ENCODE results near the gene WRAP73.

The WRAP73 gene

DNA sequence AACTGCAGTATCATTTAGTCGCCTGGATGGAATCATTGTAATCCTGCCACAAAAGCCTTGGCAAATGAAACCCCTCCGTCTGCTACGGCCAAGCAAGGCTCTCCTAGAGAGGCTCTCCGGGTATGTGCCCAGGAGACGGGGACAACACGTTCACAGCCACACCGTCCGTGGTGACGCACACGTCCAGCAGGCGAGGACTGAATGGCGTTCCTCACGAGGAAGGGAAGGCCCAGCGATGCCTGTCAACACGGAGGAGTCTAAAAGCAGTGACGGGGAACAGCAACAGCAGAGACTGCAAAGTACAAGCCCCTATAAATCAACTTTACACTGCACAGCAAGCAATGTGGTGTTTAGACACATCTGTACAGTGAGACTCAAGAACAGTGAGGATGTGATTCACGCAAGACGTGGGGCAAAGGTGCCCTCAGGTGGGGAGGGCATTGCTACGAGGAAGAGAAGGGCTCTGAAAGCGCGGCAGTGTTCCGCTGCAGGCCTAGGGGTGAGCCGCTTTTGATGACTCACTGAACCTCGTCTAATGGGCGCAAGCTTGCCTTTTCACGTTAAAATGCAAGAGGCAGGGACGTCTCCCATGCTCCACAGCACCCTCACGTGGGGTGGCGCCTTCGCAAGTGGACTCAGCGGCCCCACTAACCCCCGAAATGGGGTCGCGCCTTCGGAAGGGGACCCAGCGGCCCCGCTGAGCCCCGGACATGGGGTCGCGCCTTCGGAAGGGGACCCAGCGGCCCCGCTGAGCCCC, 6.8 kb downstream of the WRAP73 start:
- H2AK5ac ChIP-seq (ENCODE audit: low read length, severe bottlenecking): no peak overlapping the region
- no peak overlapping the region for H3K14ac ChIP-seq (ENCODE audit: low read length in 2 of 2)
- peaks cover 57 to 67% of the 10 kb centered on the region in 2 experiments for H3K36me3 ChIP-seq (ENCODE audit: control insufficient read depth in 1 of 2, insufficient read depth in 2 of 2, low read depth in 1 of 2, low read length in 2 of 2)
- H3K23ac ChIP-seq (ENCODE audit: low read length in 2 of 2): no peak overlapping the region
- DNase-seq: no peak
- no peak overlapping the region for H3K4me3 ChIP-seq (ENCODE audit: insufficient read depth in 1 of 2, low read depth in 1 of 2, low read length in 2 of 2)
- no peak overlapping the region for H3K4ac ChIP-seq (ENCODE audit: low read depth in 1 of 2, low read length in 2 of 2)
- H3K9me3 ChIP-seq (ENCODE audit: control insufficient read depth, low read length): no peaks in the 10 kb centered on the region
- no peak overlapping the region for H2BK5ac ChIP-seq (ENCODE audit: low read depth, low read length, poor library complexity, severe bottlenecking)
- no peaks in the 10 kb centered on the region for H3K4me1 ChIP-seq (ENCODE audit: control insufficient read depth, insufficient read depth, low read depth, low read length)
- H2BK15ac ChIP-seq (ENCODE audit: low read depth, poor library complexity, severe bottlenecking): no peak overlapping the region
- H4K91ac ChIP-seq (ENCODE audit: low read length): no peak overlapping the region
- no peak overlapping the region for H3K9ac ChIP-seq (ENCODE audit: low read length)
- H3K79me1 ChIP-seq (replicated peaks; ENCODE audit: low read length, poor library complexity, severe bottlenecking): peaks cover 12% of the 10 kb centered on the region
- H4K8ac ChIP-seq (ENCODE audit: low read length): no peak overlapping the region
- H3K18ac ChIP-seq (ENCODE audit: low read depth in 1 of 2, low read length in 2 of 2): no peak overlapping the region
- no peaks in the 10 kb centered on the region for H3K27me3 ChIP-seq (ENCODE audit: control insufficient read depth in 1 of 2, insufficient read depth in 1 of 2, low read length in 2 of 2)
- H2AFZ ChIP-seq (ENCODE audit: low read depth, low read length): no peak overlapping the region
- H3K4me2 ChIP-seq (ENCODE audit: low read length, poor library complexity, severe bottlenecking): no peak overlapping the region
- no peak overlapping the region for H3K27ac ChIP-seq (ENCODE audit: low read length, poor library complexity, severe bottlenecking)
- WGBS: 93% methylated on average over 22 of the region's 43 CpGs
- H2BK120ac ChIP-seq (ENCODE audit: low read depth, low read length): no peak overlapping the region
- H2BK12ac ChIP-seq (ENCODE audit: low read length in 2 of 2): no peak overlapping the region

DNA sequence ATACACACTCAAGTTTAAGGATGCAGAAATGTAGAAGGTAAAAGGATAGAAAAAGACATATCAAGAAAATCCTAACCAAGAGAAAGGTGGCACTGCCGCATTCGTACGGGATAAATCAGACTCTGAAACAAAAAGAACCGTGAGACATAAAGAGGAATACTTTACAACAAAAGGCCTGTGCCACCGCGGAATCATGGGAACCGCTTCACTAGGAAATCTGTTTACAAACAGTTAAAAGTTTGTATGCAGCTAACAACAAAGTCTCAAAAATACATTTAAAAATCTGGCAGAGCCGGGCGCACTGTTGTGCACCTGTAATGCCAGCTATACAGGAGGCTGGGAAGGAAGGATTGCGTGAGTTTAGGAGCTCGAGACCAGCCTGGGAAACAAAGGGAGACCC, 8.1 kb downstream of the WRAP73 start:
- no peaks in the 10 kb centered on the region for H3K9me3 ChIP-seq (ENCODE audit: control insufficient read depth, low read length)
- H3K27me3 ChIP-seq (ENCODE audit: control insufficient read depth in 1 of 2, insufficient read depth in 1 of 2, low read length in 2 of 2): no peaks in the 10 kb centered on the region
- no peak overlapping the region for H3K4me2 ChIP-seq (ENCODE audit: low read length, poor library complexity, severe bottlenecking)
- no peak overlapping the region for H2AFZ ChIP-seq (ENCODE audit: low read depth, low read length)
- no peak overlapping the region for H2BK120ac ChIP-seq (ENCODE audit: low read depth, low read length)
- DNase-seq: no peak
- H4K8ac ChIP-seq (ENCODE audit: low read length): no peak overlapping the region
- no peak overlapping the region for H3K27ac ChIP-seq (ENCODE audit: low read length, poor library complexity, severe bottlenecking)
- H3K36me3 ChIP-seq (ENCODE audit: control insufficient read depth in 1 of 2, insufficient read depth in 2 of 2, low read depth in 1 of 2, low read length in 2 of 2): peaks cover 63 to 74% of the 10 kb centered on the region in 2 experiments
- no peak overlapping the region for H2BK15ac ChIP-seq (ENCODE audit: low read depth, poor library complexity, severe bottlenecking)
- H4K91ac ChIP-seq (ENCODE audit: low read length): no peak overlapping the region
- no peak overlapping the region for H2BK12ac ChIP-seq (ENCODE audit: low read length in 2 of 2)
- no peak overlapping the region for H3K4me3 ChIP-seq (ENCODE audit: insufficient read depth in 1 of 2, low read depth in 1 of 2, low read length in 2 of 2)
- no peak overlapping the region for H3K4ac ChIP-seq (ENCODE audit: low read depth in 1 of 2, low read length in 2 of 2)
- H2AK5ac ChIP-seq (ENCODE audit: low read length, severe bottlenecking): no peak overlapping the region
- H3K14ac ChIP-seq (ENCODE audit: low read length in 2 of 2): no peak overlapping the region
- WGBS: over 99% methylated on average over 8 of the region's 11 CpGs
- H2BK5ac ChIP-seq (ENCODE audit: low read depth, low read length, poor library complexity, severe bottlenecking): no peak overlapping the region
- H3K4me1 ChIP-seq (ENCODE audit: control insufficient read depth, insufficient read depth, low read depth, low read length): no peaks in the 10 kb centered on the region
- H3K9ac ChIP-seq (ENCODE audit: low read length): no peak overlapping the region
- H3K23ac ChIP-seq (ENCODE audit: low read length in 2 of 2): no peak overlapping the region
- no peak overlapping the region for H3K18ac ChIP-seq (ENCODE audit: low read depth in 1 of 2, low read length in 2 of 2)
- H3K79me1 ChIP-seq (replicated peaks; ENCODE audit: low read length, poor library complexity, severe bottlenecking): peaks cover 12% of the 10 kb centered on the region

- Histone ChIP-seq H3K27me3 (ENCODE audit: control insufficient read depth in 1 of 2, insufficient read depth in 1 of 2, low read length in 2 of 2) (no peaks in the 10 kb centered on the region), H3K4me1 (ENCODE audit: control insufficient read depth, insufficient read depth, low read depth, low read length) (peaks cover 1% of the 10 kb centered on the region), H3K36me3 (ENCODE audit: control insufficient read depth in 1 of 2, insufficient read depth in 2 of 2, low read depth in 1 of 2, low read length in 2 of 2) (peaks cover 63 to 75% of the 10 kb centered on the region in 2 experiments), H2AFZ (ENCODE audit: low read depth, low read length) (no peak overlapping the region), H3K14ac (ENCODE audit: low read length in 2 of 2) (no peak overlapping the region), H3K4me2 (ENCODE audit: low read length, poor library complexity, severe bottlenecking) (no peak overlapping the region), H3K18ac (ENCODE audit: low read depth in 1 of 2, low read length in 2 of 2) (no peak overlapping the region), H3K4ac (ENCODE audit: low read depth in 1 of 2, low read length in 2 of 2) (no peak overlapping the region), H4K91ac (ENCODE audit: low read length) (peak overlapping the region; percentile 56), H2BK15ac (ENCODE audit: low read depth, poor library complexity, severe bottlenecking) (no peak overlapping the region), H3K79me1 (replicated peaks; ENCODE audit: low read length, poor library complexity, severe bottlenecking) (peaks cover 15% of the 10 kb centered on the region), H4K8ac (ENCODE audit: low read length) (no peak overlapping the region), H2BK5ac (ENCODE audit: low read depth, low read length, poor library complexity, severe bottlenecking) (no peak overlapping the region), H3K9me3 (ENCODE audit: control insufficient read depth, low read length) (no peaks in the 10 kb centered on the region), H3K4me3 (ENCODE audit: insufficient read depth in 1 of 2, low read depth in 1 of 2, low read length in 2 of 2) (no peak overlapping the region), H2BK12ac (ENCODE audit: low read length in 2 of 2) (no peak overlapping the region), H2AK5ac (ENCODE audit: low read length, severe bottlenecking) (no peak overlapping the region), H3K9ac (ENCODE audit: low read length) (no peak overlapping the region), H2BK120ac (ENCODE audit: low read depth, low read length) (no peak overlapping the region), H3K23ac (ENCODE audit: low read length in 2 of 2) (no peak overlapping the region), H3K27ac (ENCODE audit: low read length, poor library complexity, severe bottlenecking) (no peak overlapping the region)
- no peak for DNase-seq
- 95% methylated on average over 24 of the region's 26 CpGs for WGBS
Measured at GRCh38 chr1:3641046-3641760, 8.7 kb downstream of the WRAP73 start.

- no peak overlapping the region for H3K27ac ChIP-seq (ENCODE audit: low read length, poor library complexity, severe bottlenecking)
Measured at GRCh38 chr1:3640121-3640837, 9.6 kb downstream of the WRAP73 start.

More at GRCh38 chr1:3640121-3640837, 9.6 kb downstream of the WRAP73 start:
- Histone ChIP-seq H2BK5ac (ENCODE audit: low read depth, low read length, poor library complexity, severe bottlenecking) (no peak overlapping the region), H3K4me1 (ENCODE audit: control insufficient read depth, insufficient read depth, low read depth, low read length) (peaks cover 1% of the 10 kb centered on the region), H3K14ac (ENCODE audit: low read length in 2 of 2) (no peak overlapping the region), H3K4ac (ENCODE audit: low read depth in 1 of 2, low read length in 2 of 2) (no peak overlapping the region), H2BK120ac (ENCODE audit: low read depth, low read length) (no peak overlapping the region), H3K23ac (ENCODE audit: low read length in 2 of 2) (no peak overlapping the region), H2BK12ac (ENCODE audit: low read length in 2 of 2) (no peak overlapping the region), H3K27me3 (ENCODE audit: control insufficient read depth in 1 of 2, insufficient read depth in 1 of 2, low read length in 2 of 2) (no peaks in the 10 kb centered on the region), H2AFZ (ENCODE audit: low read depth, low read length) (no peak overlapping the region), H3K36me3 (ENCODE audit: control insufficient read depth in 1 of 2, insufficient read depth in 2 of 2, low read depth in 1 of 2, low read length in 2 of 2) (peaks cover 63 to 74% of the 10 kb centered on the region in 2 experiments), H3K4me2 (ENCODE audit: low read length, poor library complexity, severe bottlenecking) (no peak overlapping the region), H3K18ac (ENCODE audit: low read depth in 1 of 2, low read length in 2 of 2) (no peak overlapping the region), H3K9ac (ENCODE audit: low read length) (no peak overlapping the region), H4K8ac (ENCODE audit: low read length) (no peak overlapping the region), H2AK5ac (ENCODE audit: low read length, severe bottlenecking) (no peak overlapping the region), H3K4me3 (ENCODE audit: insufficient read depth in 1 of 2, low read depth in 1 of 2, low read length in 2 of 2) (no peak overlapping the region), H3K79me1 (replicated peaks; ENCODE audit: low read length, poor library complexity, severe bottlenecking) (peaks cover 15% of the 10 kb centered on the region), H3K9me3 (ENCODE audit: control insufficient read depth, low read length) (no peaks in the 10 kb centered on the region), H2BK15ac (ENCODE audit: low read depth, poor library complexity, severe bottlenecking) (no peak overlapping the region), H4K91ac (ENCODE audit: low read length) (no peak overlapping the region)
- 94% methylated on average over 36 of the region's 36 CpGs for WGBS
- no peak for DNase-seq

Measured in mesenchymal stem cell (in vitro differentiated cells and primary cell).